ENCODE results near the gene CASK. TPM values are rescaled to one million over a fixed set of nuclear protein-coding genes. Genes with fewer than 3 reads are reported as not detected.
A peak's percentile ranks its signal among the peaks of the same experiment; 100 is the strongest.

Gene CASK
- total RNA-seq, 2 donors from 2014 or later: 22.3 to 27.4 TPM

GRCh38 chrX:41589634-41590270 lies 333.6 kb downstream of the CASK start:
- no peak for TF ChIP-seq POLR2A (IDR thresholded peaks at IDR 0.05)
- TF ChIP-seq CTCF (IDR thresholded peaks at IDR 0.05): no peak
- no peaks in the 10 kb centered on the region for H3K9me3 ChIP-seq
- 35% methylated on average over 4 to 5 of the region's 5 CpGs for WGBS, 2 donors
- H3K4me3 ChIP-seq: no peak overlapping the region
- DNase-seq: no peak
- H3K27ac ChIP-seq: peak overlapping the region in 2 of 4 donors; percentile 16 to 17
- intact Hi-C loops (cut with DNase I): no loop called here
- ATAC-seq: no peak
- no peaks in the 10 kb centered on the region for H3K36me3 ChIP-seq (replicated peaks in 1 of 2; ENCODE audit: insufficient read depth in 1 of 2, low read depth in 2 of 2)
- no peaks in the 10 kb centered on the region for H3K27me3 ChIP-seq
- no peaks in the 10 kb centered on the region for H3K4me1 ChIP-seq

GRCh38 chrX:41588271-41588670 lies 335.1 kb downstream of the CASK start:
- no peaks in the 10 kb centered on the region for H3K4me1 ChIP-seq
- TF ChIP-seq POLR2A (IDR thresholded peaks at IDR 0.05) (no peak), CTCF (IDR thresholded peaks at IDR 0.05) (no peak)
- ATAC-seq: no peak
- no peaks in the 10 kb centered on the region for H3K9me3 ChIP-seq
- intact Hi-C loops (cut with DNase I): no loop called here
- 92 to 100% methylated on average over 3 to 4 of the region's 4 CpGs for WGBS, 2 donors
- no peaks in the 10 kb centered on the region for H3K36me3 ChIP-seq (replicated peaks in 1 of 2; ENCODE audit: insufficient read depth in 1 of 2, low read depth in 2 of 2)
- H3K27ac ChIP-seq: no peak overlapping the region
- H3K27me3 ChIP-seq: no peaks in the 10 kb centered on the region
- H3K4me3 ChIP-seq: no peak overlapping the region
- DNase-seq: no peak

- Histone ChIP-seq H3K9me3 (no peaks in the 10 kb centered on the region), H3K27ac (no peak overlapping the region), H3K27me3 (no peaks in the 10 kb centered on the region), H3K4me3 (no peak overlapping the region), H3K4me1 (no peaks in the 10 kb centered on the region), H3K36me3 (replicated peaks in 1 of 2; ENCODE audit: insufficient read depth in 1 of 2, low read depth in 2 of 2) (no peaks in the 10 kb centered on the region)
- WGBS, 2 donors: 78 to 89% methylated on average over 6 of the region's 6 CpGs
- DNase-seq (no peak), ATAC-seq (no peak)
- no peak for TF ChIP-seq CTCF (IDR thresholded peaks at IDR 0.05)
- TF ChIP-seq POLR2A (IDR thresholded peaks at IDR 0.05): no peak
- intact Hi-C loops (cut with DNase I): no loop called here
These were observed 342.8 kb downstream of the CASK start for GRCh38 chrX:41580423-41581064.

- no peak for TF ChIP-seq CTCF (IDR thresholded peaks at IDR 0.05)
- TF ChIP-seq POLR2A (IDR thresholded peaks at IDR 0.05): no peak
- intact Hi-C loops (cut with DNase I): no loop called here
- ATAC-seq (no peak), DNase-seq (no peak)
- Histone ChIP-seq H3K4me1 (no peaks in the 10 kb centered on the region), H3K4me3 (no peak overlapping the region), H3K36me3 (replicated peaks in 1 of 2; ENCODE audit: insufficient read depth in 1 of 2, low read depth in 2 of 2) (no peaks in the 10 kb centered on the region), H3K9me3 (no peaks in the 10 kb centered on the region), H3K27me3 (no peaks in the 10 kb centered on the region), H3K27ac (no peak overlapping the region)
- 51 to 72% methylated on average over 3 of the region's 3 CpGs for WGBS, 2 donors
These were observed 359.5 kb downstream of the CASK start for GRCh38 chrX:41563876-41564275.

GRCh38 chrX:41561045-41561444 lies 362.3 kb downstream of the CASK start:
- intact Hi-C loops (cut with DNase I): no loop called here
- no peak overlapping the region for H3K27ac ChIP-seq
- no peaks in the 10 kb centered on the region for H3K36me3 ChIP-seq (replicated peaks in 1 of 2; ENCODE audit: insufficient read depth in 1 of 2, low read depth in 2 of 2)
- H3K4me3 ChIP-seq: no peak overlapping the region
- H3K9me3 ChIP-seq: no peaks in the 10 kb centered on the region
- no peak for TF ChIP-seq POLR2A (IDR thresholded peaks at IDR 0.05)
- TF ChIP-seq CTCF (IDR thresholded peaks at IDR 0.05): no peak
- ATAC-seq (no peak), DNase-seq (peak in 3 of 4 donors; percentile 10 to 40 (median 16))
- WGBS, 2 donors: 48 to 76% methylated on average over 2 of the region's 2 CpGs
- H3K4me1 ChIP-seq: no peaks in the 10 kb centered on the region
- H3K27me3 ChIP-seq: no peaks in the 10 kb centered on the region
